Astrocyte (in vitro differentiated cells and primary cell): ENCODE data around the gene CTBP1. TPM values are rescaled to one million over a fixed set of nuclear protein-coding genes. Genes with fewer than 3 reads are reported as not detected.

Source experiments
- DNase-seq: peaks from one replicate; pipeline ENCODE4 v3.0.0-alpha.2; 2010; ENCODE audit warnings: low read depth
- FAIRE-seq: peaks from 2 replicates; lab custom pipeline; 2011; peaks lifted over from hg19 to GRCh38; lab: Jason Lieb, UNC
- H2AFZ ChIP-seq: 2 replicates; pipeline ENCODE4 v1.6.0; 2012; ENCODE audit warnings: low read depth, low read length, inconsistent platforms
- H3K27ac ChIP-seq: 2 replicates; pipeline ENCODE4 v1.5.1; 2011; ENCODE audit warnings: low read depth, low read length, inconsistent platforms
- H3K27me3 ChIP-seq: 2 replicates; pipeline ENCODE4 v1.6.0; 2011; ENCODE audit warnings: low read length, inconsistent platforms; ENCODE audit not compliant: insufficient read depth
- H3K36me3 ChIP-seq: 2 replicates; pipeline ENCODE4 v1.5.1; 2011; ENCODE audit warnings: low read length, inconsistent platforms; ENCODE audit not compliant: insufficient read depth
- H3K4me1 ChIP-seq: 2 replicates; pipeline ENCODE4 v1.5.1; 2011; ENCODE audit warnings: low read length, inconsistent platforms; ENCODE audit not compliant: insufficient read depth
- H3K4me2 ChIP-seq: 2 replicates; pipeline ENCODE4 v1.6.0; 2012; ENCODE audit warnings: low read length, inconsistent platforms
- H3K4me3 ChIP-seq: 2 replicates; pipeline ENCODE4 v1.5.1; 2011; ENCODE audit warnings: low read depth, mild to moderate bottlenecking, low read length, inconsistent platforms; ENCODE audit not compliant: insufficient read depth
- H3K79me2 ChIP-seq: 2 replicates; pipeline ENCODE4 v1.6.0; 2012; ENCODE audit warnings: mild to moderate bottlenecking, low read length, inconsistent platforms; ENCODE audit not compliant: insufficient read depth
- H3K9ac ChIP-seq: 2 replicates; pipeline ENCODE4 v1.6.0; 2012; ENCODE audit warnings: mild to moderate bottlenecking, low read length, inconsistent platforms
- H3K9me3 ChIP-seq: 2 replicates; pipeline ENCODE4 v1.5.1; 2012; ENCODE audit warnings: low read depth, mild to moderate bottlenecking, low read length, inconsistent platforms; ENCODE audit not compliant: insufficient read depth
- H4K20me1 ChIP-seq: 2 replicates; pipeline ENCODE4 v1.6.0; 2012; ENCODE audit warnings: low read length, inconsistent platforms; ENCODE audit not compliant: insufficient read depth
- H3K27ac Mint-ChIP-seq: one replicate; pipeline ENCODE4 v1.8.0; 2021; ENCODE audit warnings: mild to moderate bottlenecking, mixed read lengths; ENCODE audit not compliant: unreplicated experiment
- H3K27me3 Mint-ChIP-seq: one replicate; pipeline ENCODE4 v1.8.0; 2021; ENCODE audit warnings: low read depth, mixed read lengths; ENCODE audit not compliant: unreplicated experiment
- H3K36me3 Mint-ChIP-seq: one replicate; pipeline ENCODE4 v1.8.0; 2021; ENCODE audit warnings: low read depth, mixed read lengths; ENCODE audit not compliant: unreplicated experiment
- H3K4me1 Mint-ChIP-seq: one replicate; pipeline ENCODE4 v1.8.0; 2021; ENCODE audit warnings: low read depth, mixed read lengths; ENCODE audit not compliant: unreplicated experiment
- H3K4me3 Mint-ChIP-seq: one replicate; pipeline ENCODE4 v1.8.0; 2021; ENCODE audit warnings: mild to moderate bottlenecking, moderate library complexity, mixed read lengths; ENCODE audit not compliant: unreplicated experiment
- H3K9me3 Mint-ChIP-seq: one replicate; pipeline ENCODE4 v1.8.0; 2021; ENCODE audit warnings: mild to moderate bottlenecking, mixed read lengths; ENCODE audit not compliant: unreplicated experiment
- EZH2 ChIP-seq: IDR thresholded peaks from 2 replicates; pipeline ENCODE4 v1.6.1; 2012; ENCODE audit warnings: mild to moderate bottlenecking, low read length, inconsistent platforms; ENCODE audit not compliant: insufficient read depth
- total RNA-seq: library from RNA; stranded (reverse); gene quantifications from 2 replicates; pipeline ENCODE4 v1.2.1, GENCODE V29; 2021
- TF ChIP-seq, protein P1 (sequence below): IDR thresholded peaks from 2 replicates; pipeline ENCODE4 v1.5.1; 2011; ENCODE audit warnings: low read depth, mild to moderate bottlenecking, inconsistent platforms, low read length, moderate library complexity; ENCODE audit not compliant: insufficient read depth

The CTBP1 gene
- total RNA-seq, 1 donor from 2014 or later: 136 TPM

DNA sequence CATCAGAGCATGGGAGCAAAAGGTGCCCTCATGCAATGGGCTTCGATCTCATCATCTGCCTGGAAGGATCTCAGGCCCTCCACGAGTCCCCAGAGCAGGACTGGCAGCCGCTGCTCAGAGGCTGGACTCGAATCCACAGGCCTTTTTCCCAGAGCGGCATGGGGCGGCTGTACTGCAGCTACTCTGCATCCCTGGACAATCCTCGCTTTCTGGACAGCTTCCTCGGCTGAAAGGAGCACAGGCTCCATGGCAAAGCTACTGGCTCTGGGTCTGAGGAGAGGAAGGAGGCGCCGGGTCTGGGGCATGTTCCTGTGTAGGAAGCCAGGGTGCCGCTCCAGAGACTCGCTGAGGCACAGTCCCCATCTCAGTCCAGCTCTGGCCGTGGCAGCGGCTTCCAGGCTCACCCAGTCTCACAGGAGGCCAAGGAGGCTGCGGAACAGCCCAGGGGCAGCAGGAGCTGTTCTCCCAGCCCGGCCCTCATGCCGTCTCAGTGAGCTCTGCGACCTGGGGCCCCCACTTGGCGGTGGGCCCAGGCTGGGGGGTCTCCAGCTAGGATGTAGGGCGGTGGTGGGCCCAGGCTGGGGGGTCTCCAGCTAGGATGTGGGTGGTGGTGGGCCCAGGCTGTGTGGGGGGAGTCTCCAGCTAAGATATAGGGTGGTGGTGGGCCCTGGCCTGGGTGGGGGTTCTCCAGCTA, 73.8 kb downstream of the CTBP1 start:
- DNase-seq (no peak), FAIRE-seq (no peak)
- H3K27me3 Mint-ChIP-seq: peaks cover 18% of the 10 kb centered on the region
- no peaks in the 10 kb centered on the region for H3K79me2 ChIP-seq
- peaks cover 12% of the 10 kb centered on the region for H3K9me3 Mint-ChIP-seq
- H3K27ac Mint-ChIP-seq: no peak overlapping the region
- H3K27me3 ChIP-seq: peaks cover 20% of the 10 kb centered on the region
- H3K36me3 ChIP-seq: no peaks in the 10 kb centered on the region
- H3K4me2 ChIP-seq: no peak overlapping the region
- peaks cover 3% of the 10 kb centered on the region for H4K20me1 ChIP-seq
- H3K4me3 ChIP-seq: no peak overlapping the region
- H3K4me3 Mint-ChIP-seq: no peak overlapping the region
- peaks cover 14% of the 10 kb centered on the region for H3K4me1 ChIP-seq
- H3K27ac ChIP-seq: no peak overlapping the region
- H3K4me1 Mint-ChIP-seq: no peaks in the 10 kb centered on the region
- no peak overlapping the region for H3K9ac ChIP-seq
- H2AFZ ChIP-seq: no peak overlapping the region
- peaks cover 4% of the 10 kb centered on the region for H3K36me3 Mint-ChIP-seq
- H3K9me3 ChIP-seq: no peaks in the 10 kb centered on the region
- TF ChIP-seq EZH2: no peak
- TF ChIP-seq, protein P1, sequence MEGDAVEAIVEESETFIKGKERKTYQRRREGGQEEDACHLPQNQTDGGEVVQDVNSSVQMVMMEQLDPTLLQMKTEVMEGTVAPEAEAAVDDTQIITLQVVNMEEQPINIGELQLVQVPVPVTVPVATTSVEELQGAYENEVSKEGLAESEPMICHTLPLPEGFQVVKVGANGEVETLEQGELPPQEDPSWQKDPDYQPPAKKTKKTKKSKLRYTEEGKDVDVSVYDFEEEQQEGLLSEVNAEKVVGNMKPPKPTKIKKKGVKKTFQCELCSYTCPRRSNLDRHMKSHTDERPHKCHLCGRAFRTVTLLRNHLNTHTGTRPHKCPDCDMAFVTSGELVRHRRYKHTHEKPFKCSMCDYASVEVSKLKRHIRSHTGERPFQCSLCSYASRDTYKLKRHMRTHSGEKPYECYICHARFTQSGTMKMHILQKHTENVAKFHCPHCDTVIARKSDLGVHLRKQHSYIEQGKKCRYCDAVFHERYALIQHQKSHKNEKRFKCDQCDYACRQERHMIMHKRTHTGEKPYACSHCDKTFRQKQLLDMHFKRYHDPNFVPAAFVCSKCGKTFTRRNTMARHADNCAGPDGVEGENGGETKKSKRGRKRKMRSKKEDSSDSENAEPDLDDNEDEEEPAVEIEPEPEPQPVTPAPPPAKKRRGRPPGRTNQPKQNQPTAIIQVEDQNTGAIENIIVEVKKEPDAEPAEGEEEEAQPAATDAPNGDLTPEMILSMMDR: no peak

DNA sequence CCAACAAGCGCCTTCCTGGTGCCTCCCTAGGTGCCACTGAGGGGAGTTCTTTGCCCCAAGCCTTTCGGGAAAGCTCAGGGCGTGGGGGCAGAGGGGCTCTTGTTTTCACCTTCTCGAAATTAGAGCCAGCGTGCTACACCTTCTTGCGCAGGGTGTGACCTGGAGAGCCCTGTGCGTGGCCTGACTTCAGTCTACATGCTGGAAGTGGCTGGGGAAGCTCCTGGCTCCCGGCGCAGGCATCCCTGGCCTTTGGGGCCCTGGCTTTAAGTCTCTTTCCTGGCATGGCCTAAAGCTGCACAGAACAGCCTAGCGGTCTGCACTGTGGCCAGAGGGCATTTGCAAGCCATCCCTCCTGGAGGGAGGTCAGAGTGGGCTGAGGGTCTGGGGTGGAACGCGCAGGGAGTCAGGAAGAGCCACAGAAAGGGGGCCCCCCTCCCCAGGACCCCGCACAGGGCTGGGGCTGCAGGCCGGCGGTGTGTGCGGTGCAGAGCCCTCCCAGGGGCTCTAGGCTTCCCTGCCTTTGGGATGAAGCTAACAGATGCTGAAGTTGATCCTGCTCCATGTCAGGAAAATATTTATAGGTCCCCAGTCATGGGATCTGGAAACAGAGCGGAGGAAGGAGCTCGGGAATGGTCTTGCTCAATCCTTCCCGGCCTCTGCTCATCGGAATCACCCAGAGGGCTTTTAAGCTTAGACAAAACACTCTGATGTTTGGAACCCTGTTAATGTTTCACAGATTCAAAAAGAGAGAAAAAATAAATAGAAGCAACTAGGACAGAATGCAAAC, 75.8 kb downstream of the CTBP1 start:
- Histone ChIP-seq H3K27me3 (peaks cover 24% of the 10 kb centered on the region), H3K9me3 (no peaks in the 10 kb centered on the region), H3K9ac (no peak overlapping the region), H3K4me2 (no peak overlapping the region), H3K79me2 (no peaks in the 10 kb centered on the region), H3K27ac (no peak overlapping the region), H3K4me1 (peaks cover 10% of the 10 kb centered on the region), H2AFZ (no peak overlapping the region), H3K36me3 (no peaks in the 10 kb centered on the region), H3K4me3 (no peak overlapping the region), H4K20me1 (peaks cover 5% of the 10 kb centered on the region)
- Mint-ChIP-seq H3K4me1 (no peaks in the 10 kb centered on the region), H3K36me3 (peaks cover 2% of the 10 kb centered on the region), H3K27ac (no peak overlapping the region), H3K4me3 (no peak overlapping the region), H3K27me3 (peaks cover 29% of the 10 kb centered on the region), H3K9me3 (peaks cover 2% of the 10 kb centered on the region)
- DNase-seq (no peak), FAIRE-seq (no peak)
- no peak for TF ChIP-seq EZH2
- TF ChIP-seq, protein P1: no peak
